Ureter (tissue), 1 donor: ENCODE results near the gene KLHL10. TPM values are rescaled to one million over a fixed set of nuclear protein-coding genes. Genes with fewer than 3 reads are reported as not detected.
"Not testable (repeated sequence)": the region's sequence is repeated elsewhere in the genome, so short reads cannot be mapped to it uniquely, and the experiment has no call there.

Source experiments
- DNase-seq: peaks from one replicate; pipeline ENCODE4 v3.0.0-alpha.2; 2020; ENCODE audit warnings: low spot score
- total RNA-seq: library from RNA; stranded (reverse); gene quantifications from one replicate; pipeline ENCODE4 v1.2.4, GENCODE V29; 2023
- donor health status: DM: yes; HTN: yes; CAD: no.

The KLHL10 gene
- total RNA-seq, 1 donor from 2014 or later = 0.44 TPM

GRCh38 chr17:41851382-41851781, 13.8 kb downstream of the KLHL10 start:
- not testable (repeated sequence) for DNase-seq

- no peak for DNase-seq
Measured at GRCh38 chr17:41860254-41860931, 22.8 kb downstream of the KLHL10 start.

GRCh38 chr17:41863074-41863848, 25.6 kb downstream of the KLHL10 start:
- no peak for DNase-seq

- no peak for DNase-seq
Measured at GRCh38 chr17:41864498-41864835, 26.8 kb downstream of the KLHL10 start.

GRCh38 chr17:41864836-41865595, 27.4 kb downstream of the KLHL10 start, which contains the start of gene KLHL11:
KLHL11 (minus strand) TSS chr17:41865423; CDS start chr17:41865370, 53 bp downstream.
- DNase-seq = peak; percentile 89

GRCh38 chr17:41865596-41865893, 27.9 kb downstream of the KLHL10 start:
- no peak for DNase-seq

GRCh38 chr17:41868568-41868967, 30.9 kb downstream of the KLHL10 start:
- no peak for DNase-seq

GRCh38 chr17:41869426-41869825, 31.8 kb downstream of the KLHL10 start:
- DNase-seq = no peak

- DNase-seq = no peak
Measured at GRCh38 chr17:41870097-41870496, 32.5 kb downstream of the KLHL10 start.

- DNase-seq = no peak
Measured at GRCh38 chr17:41870627-41871026, 33.0 kb downstream of the KLHL10 start.

GRCh38 chr17:41871789-41872188, 34.2 kb downstream of the KLHL10 start:
- no peak for DNase-seq

- DNase-seq = no peak
Measured at GRCh38 chr17:41873559-41874292, 36.1 kb downstream of the KLHL10 start.

- DNase-seq = not testable (repeated sequence)
Measured at GRCh38 chr17:41874293-41874670, 36.7 kb downstream of the KLHL10 start.

- DNase-seq = no peak
Measured at GRCh38 chr17:41880130-41880529, 42.5 kb downstream of the KLHL10 start.

- no peak for DNase-seq
Measured at GRCh38 chr17:41882756-41883155, 45.1 kb downstream of the KLHL10 start.

GRCh38 chr17:41885733-41886132, 48.1 kb downstream of the KLHL10 start:
- no peak for DNase-seq

- no peak for DNase-seq
Measured at GRCh38 chr17:41888332-41888965, 50.8 kb downstream of the KLHL10 start.

GRCh38 chr17:41891135-41892020, 53.8 kb downstream of the KLHL10 start:
- no peak for DNase-seq

- no peak for DNase-seq
Measured at GRCh38 chr17:41892021-41892376, 54.4 kb downstream of the KLHL10 start.

GRCh38 chr17:41893384-41893783, 55.8 kb downstream of the KLHL10 start:
- DNase-seq = no peak
